K562 (cell line): ENCODE measurements around the gene FN1. TPM values are rescaled to one million over a fixed set of nuclear protein-coding genes. Genes with fewer than 3 reads are reported as not detected.

ENCODE experiments used
- ATAC-seq: fragments of 200-7000 bp; cut with Tn5 transposase; 3 replicates; pipeline ENCODE4 v1.9.1; 2020; ENCODE audit warnings: moderate library complexity
- BruUV-seq: library from RNA; stranded (reverse); fragments of 400-500 nt; replicated peaks from 2 replicates; lab custom pipeline; 2021; lab: Mats Ljungman, UMichigan
- CTCF ChIA-PET: fragments of 300-600 bp; formaldehyde crosslinking; extraction: SDS; loops from one replicate; lab custom pipeline; 2021; ENCODE audit warnings: low intra/inter-chr PET ratio; lab: Yijun Ruan, JAX
- POLR2A ChIA-PET: fragments of 300-600, 350-650 bp; sonication (Branson Sonifier 250); formaldehyde crosslinking; extraction: SDS; loops from one replicate; lab custom pipeline; 2021; ENCODE audit warnings: antibody characterized with exemption, inconsistent platforms; lab: Yijun Ruan, JAX
- DNase-seq, 4 experiments: peaks; one replicate each; pipeline versions ENCODE4 v3.0.0 to v3.0.0-alpha.2; 2011 to 2018; ENCODE audit warnings: low spot score in 3 of 4, mixed read lengths in 3 of 4; ENCODE audit errors: extremely low read depth in 1 of 4
- FAIRE-seq: peaks from 2 replicates; lab custom pipeline; 2011; peaks lifted over from hg19 to GRCh38; lab: Jason Lieb, UNC
- H2AFZ ChIP-seq: 2 replicates; pipeline ENCODE4 v1.6.0; 2011; ENCODE audit warnings: low read depth, low read length, control low read depth, inconsistent platforms
- H3K27ac ChIP-seq: fragments of 200-600 bp; 3 replicates; pipeline ENCODE4 v1.8.0; 2011; ENCODE audit warnings: low read depth, mild to moderate bottlenecking, control low read depth, inconsistent platforms, low read length, moderate library complexity, mixed read lengths; ENCODE audit errors: extremely low read depth
- H3K27me3 ChIP-seq, 2 experiments: fragments of 300-600 bp in 1 of 2; 2 replicates in 1 of 2; 3 replicates in 1 of 2; pipeline versions ENCODE4 v1.6.0 to v1.8.0; 2011; ENCODE audit warnings: inconsistent platforms in 2 of 2, low read length in 2 of 2, mild to moderate bottlenecking in 1 of 2, mixed read lengths in 1 of 2, moderate library complexity in 1 of 2; ENCODE audit not compliant: control insufficient read depth in 2 of 2, insufficient read depth in 2 of 2
- H3K36me3 ChIP-seq: fragments of 300-600 bp; 3 replicates; pipeline ENCODE4 v1.8.0; 2011; ENCODE audit warnings: mild to moderate bottlenecking, low read length, inconsistent platforms; ENCODE audit not compliant: control insufficient read depth, insufficient read depth
- H3K4me1 ChIP-seq, 2 experiments: fragments of 200-600 bp in 1 of 2; replicated peaks in 1 of 2; 2 replicates in 1 of 2; 3 replicates in 1 of 2; pipeline versions ENCODE4 v1.5.1 to v1.8.0; 2011; ENCODE audit warnings: inconsistent platforms in 2 of 2, low read length in 2 of 2, mild to moderate bottlenecking in 1 of 2, mixed read lengths in 1 of 2, moderate library complexity in 1 of 2; ENCODE audit not compliant: control insufficient read depth in 2 of 2, insufficient read depth in 2 of 2
- H3K4me2 ChIP-seq: 2 replicates; pipeline ENCODE4 v1.6.1; 2011; ENCODE audit warnings: low read length, control low read depth, inconsistent platforms, mixed read lengths; ENCODE audit not compliant: insufficient read depth
- H3K4me3 ChIP-seq: fragments of 200-600 bp; sonication (generic), shearing (Covaris generic); 2 replicates; pipeline ENCODE4 v1.5.1; 2016; ENCODE audit warnings: control low read depth, inconsistent platforms
- H3K79me2 ChIP-seq: fragments of 200-600 bp; 3 replicates; pipeline ENCODE4 v1.8.0; 2011; ENCODE audit warnings: low read length, inconsistent platforms; ENCODE audit not compliant: control insufficient read depth, insufficient read depth
- H3K9ac ChIP-seq, 2 experiments: 2 replicates each; pipeline versions ENCODE4 v1.6.0 to v1.6.1; 2011; ENCODE audit warnings: low read depth in 2 of 2, low read length in 2 of 2, control low read depth in 1 of 2, inconsistent platforms in 1 of 2, mild to moderate bottlenecking in 1 of 2, mixed read lengths in 1 of 2; ENCODE audit not compliant: insufficient read depth in 1 of 2
- H3K9me1 ChIP-seq: one replicate; pipeline ENCODE4 v1.6.0; 2011; ENCODE audit warnings: inconsistent platforms, mild to moderate bottlenecking, low read length, moderate library complexity; ENCODE audit not compliant: control insufficient read depth, insufficient read depth
- H3K9me3 ChIP-seq: replicated peaks from 2 replicates; pipeline ENCODE4 v1.5.1; 2011; ENCODE audit warnings: low read depth, low read length, inconsistent platforms; ENCODE audit not compliant: control insufficient read depth, insufficient read depth
- H4K20me1 ChIP-seq: replicated peaks from 2 replicates; pipeline ENCODE4 v1.6.1; 2011; ENCODE audit warnings: low read length, inconsistent platforms, mixed read lengths; ENCODE audit not compliant: control insufficient read depth, insufficient read depth
- CBFA2T3 ChIP-seq: fragments of 450-650 bp; IDR thresholded peaks from 2 replicates; pipeline ENCODE4 v1.6.1; 2017
- CEBPG ChIP-seq, 3 experiments: fragments of 200-800 bp in 1 of 3; sonication (Bioruptor generic) in 1 of 3; sonication (generic) in 1 of 3; formaldehyde crosslinking in 1 of 3; IDR thresholded peaks in 2 of 3; conservative IDR thresholded peaks in 1 of 3; 2 replicates each; pipeline versions ENCODE4 v1.6.1 to v1.8.0; 2016 to 2022; ENCODE audit warnings: missing compliant biosample characterization in 2 of 3, missing genetic modification characterization in 2 of 3, mild to moderate bottlenecking in 1 of 3, missing genetic modification reagents in 1 of 3
- JUND ChIP-seq, 2 experiments: IDR thresholded peaks; 2 replicates in 1 of 2; 3 replicates in 1 of 2; pipeline ENCODE4 v1.6.1; 2011; ENCODE audit warnings: borderline replicate concordance in 2 of 2, low read depth in 2 of 2, low read length in 2 of 2, improper control_type of control experiment in 1 of 2, missing biosample characterization in 1 of 2, missing genetic modification characterization in 1 of 2, missing genetic modification reagents in 1 of 2
- KAT7 ChIP-seq: sonication (generic); formaldehyde crosslinking; IDR thresholded peaks from 2 replicates; pipeline ENCODE4 v1.8.0; 2022; ENCODE audit warnings: missing genetic modification reagents, mild to moderate bottlenecking, borderline replicate concordance
- KLF6 ChIP-seq: fragments of 250-450 bp; sonication (Bioruptor Pico); IDR thresholded peaks from 2 replicates; pipeline ENCODE4 v1.4.0; 2020; ENCODE audit warnings: mild to moderate bottlenecking, moderate library complexity, borderline replicate concordance
- MCM3 ChIP-seq: fragments of 450-650 bp; IDR thresholded peaks from 2 replicates; pipeline ENCODE4 v1.6.1; 2016
- NFE2 ChIP-seq: IDR thresholded peaks from 2 replicates; pipeline ENCODE4 v1.6.1; 2014; ENCODE audit warnings: antibody characterized with exemption, low read depth
- PHF21A ChIP-seq: fragments of 450-650 bp; IDR thresholded peaks from 2 replicates; pipeline ENCODE4 v1.6.1; 2017; ENCODE audit warnings: low read depth, borderline replicate concordance
- POLR2A ChIP-seq: fragments of 450-650 bp; conservative IDR thresholded peaks from 2 replicates; pipeline ENCODE4 v1.6.1; 2016
- PTRF ChIP-seq: fragments of 450-650 bp; IDR thresholded peaks from 2 replicates; pipeline ENCODE4 v1.6.1; 2016; ENCODE audit warnings: mild to moderate bottlenecking, missing genetic modification characterization, missing compliant biosample characterization
- RBFOX2 ChIP-seq: fragments of 200-400 bp; formaldehyde crosslinking; IDR thresholded peaks from 2 replicates; pipeline ENCODE4 v1.6.1; 2017; ENCODE audit warnings: low read depth, mild to moderate bottlenecking, low read length, moderate library complexity
- RBM25 ChIP-seq: fragments of 200-400 bp; formaldehyde crosslinking; IDR thresholded peaks from 2 replicates; pipeline ENCODE4 v1.6.1; 2018; ENCODE audit warnings: low read length, low read depth, moderate library complexity; ENCODE audit not compliant: severe bottlenecking
- RUNX1 ChIP-seq: sonication (generic); IDR thresholded peaks from 2 replicates; pipeline ENCODE4 v1.6.1; 2016; ENCODE audit warnings: antibody characterized with exemption, low read depth
- SMAD4 ChIP-seq: fragments of 250-450 bp; sonication (Bioruptor Pico); conservative IDR thresholded peaks from 2 replicates; pipeline ENCODE4 v1.8.0; 2021; ENCODE audit warnings: inconsistent platforms, mild to moderate bottlenecking, moderate library complexity
- ZBED1 ChIP-seq: IDR thresholded peaks from 2 replicates; pipeline ENCODE4 v1.6.1; 2014
- ZFP30 ChIP-seq: fragments of 250-450 bp; sonication (Bioruptor Pico); IDR thresholded peaks from 2 replicates; pipeline ENCODE4 v1.8.0; 2022; ENCODE audit warnings: moderate library complexity, mild to moderate bottlenecking, inconsistent platforms, borderline replicate concordance
- ZNF12 ChIP-seq: sonication (generic); formaldehyde crosslinking; IDR thresholded peaks from 2 replicates; pipeline ENCODE4 v1.4.0; 2020; ENCODE audit warnings: mild to moderate bottlenecking, missing genetic modification reagents
- ZNF232 ChIP-seq: sonication (generic); formaldehyde crosslinking; IDR thresholded peaks from 2 replicates; pipeline ENCODE4 v1.8.0; 2022; ENCODE audit warnings: mild to moderate bottlenecking, missing genetic modification reagents
- ZNF311 ChIP-seq: fragments of 250-450 bp; sonication (Bioruptor Pico); IDR thresholded peaks from 2 replicates; pipeline ENCODE4 v1.4.0; 2020; ENCODE audit warnings: mild to moderate bottlenecking, moderate library complexity
- ZNF316 ChIP-seq: fragments of 450-650 bp; IDR thresholded peaks from 2 replicates; pipeline ENCODE4 v1.6.1; 2016
- ZNF586 ChIP-seq: fragments of 450-650 bp; formaldehyde crosslinking; conservative IDR thresholded peaks from 2 replicates; pipeline ENCODE4 v1.4.0; 2020; ENCODE audit warnings: mild to moderate bottlenecking, moderate library complexity
- ZNF79 ChIP-seq: fragments of 250-450 bp; sonication (Bioruptor Pico); IDR thresholded peaks from 2 replicates; pipeline ENCODE4 v1.4.0; 2020; ENCODE audit warnings: low read depth, mild to moderate bottlenecking, moderate library complexity
- WGBS: fragments of 100-300 bp; shearing (Covaris generic); methylation state at CpG from one replicate; pipeline ENCODE4 v1.1.6; 2016; ENCODE audit warnings: low coverage, mixed read lengths; ENCODE audit not compliant: insufficient coverage; ENCODE audit errors: missing lambda C conversion rate; 5-methylcytosine and 5-hydroxymethylcytosine counted together
- in situ Hi-C: fragments of 300-500 bp; cut with MboI; formaldehyde crosslinking; loops from 4 replicates; pipeline ENCODE4 v1.15.0; 2018; ENCODE audit warnings: inconsistent platforms, mixed read lengths
- intact Hi-C: fragments of 100-400 bp; cut with micrococcal nuclease; formaldehyde crosslinking; loops from 2 replicates; pipeline ENCODE4 v1.14.2; 2022
- polyA plus RNA-seq, 8 experiments: library from polyadenylated mRNA; depleted of rRNA in 4 of 8; stranded (reverse) in 5 of 8; unstranded in 3 of 8; fragments of >200 nt; fragmentation: Nextera tagmentation in 2 of 8; fragmentation: Illumina TruSeq in 1 of 8; extraction: Ambion mirVana in 2 of 8; extraction: Trizol in 1 of 8; gene quantifications; 2 replicates each; pipeline versions ENCODE4 v1.2.1 to v1.2.3, GENCODE V29; 2011 to 2014; ENCODE audit warnings: inconsistent platforms in 1 of 8, missing spikeins in 1 of 8
- total RNA-seq, 7 experiments: library from RNA; depleted of rRNA in 6 of 7; stranded (reverse); fragments of >200 nt in 6 of 7; fragmentation: Illumina TruSeq in 2 of 7; extraction: Trizol in 2 of 7; gene quantifications; 2 replicates each; pipeline versions ENCODE4 v1.2.1 to v1.2.3, GENCODE V29; 2011 to 2021; ENCODE audit warnings: low replicate concordance in 1 of 7
- TF ChIP-seq, protein P1 (sequence below): fragments of 450-650 bp; formaldehyde crosslinking; IDR thresholded peaks from 2 replicates; pipeline ENCODE4 v1.4.0; 2022; ENCODE audit warnings: missing genetic modification characterization

Gene FN1
- total and polyA plus RNA-seq, 9 of the 15 experiments (the other 6 are each of a cell fraction or from before 2014, with no cell fraction given), result 7.4 to 19.1 (median 11.2) TPM

DNA sequence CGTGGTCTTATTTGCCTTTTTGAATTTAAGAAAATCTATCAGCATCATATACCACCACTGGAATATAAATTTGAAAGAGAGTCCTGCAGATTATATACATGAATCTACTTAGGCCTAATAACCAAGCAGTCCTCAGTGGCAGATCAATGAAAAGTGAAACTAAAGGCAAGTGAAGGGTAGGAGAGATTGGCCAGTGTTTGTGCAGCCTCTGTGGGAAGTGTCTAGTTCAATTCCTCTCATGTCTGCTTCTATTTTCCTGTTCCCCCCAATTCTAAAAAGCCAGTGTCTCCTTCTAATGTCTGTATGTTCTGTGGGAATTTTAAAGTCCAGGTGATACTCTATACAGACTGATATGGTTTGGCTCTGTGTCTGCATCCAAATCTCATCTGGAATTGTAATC lies 61.9 kb downstream of the FN1 start:
- no TSS peak for BruUV-seq
- H3K27ac ChIP-seq, result no peak overlapping the region

DNA sequence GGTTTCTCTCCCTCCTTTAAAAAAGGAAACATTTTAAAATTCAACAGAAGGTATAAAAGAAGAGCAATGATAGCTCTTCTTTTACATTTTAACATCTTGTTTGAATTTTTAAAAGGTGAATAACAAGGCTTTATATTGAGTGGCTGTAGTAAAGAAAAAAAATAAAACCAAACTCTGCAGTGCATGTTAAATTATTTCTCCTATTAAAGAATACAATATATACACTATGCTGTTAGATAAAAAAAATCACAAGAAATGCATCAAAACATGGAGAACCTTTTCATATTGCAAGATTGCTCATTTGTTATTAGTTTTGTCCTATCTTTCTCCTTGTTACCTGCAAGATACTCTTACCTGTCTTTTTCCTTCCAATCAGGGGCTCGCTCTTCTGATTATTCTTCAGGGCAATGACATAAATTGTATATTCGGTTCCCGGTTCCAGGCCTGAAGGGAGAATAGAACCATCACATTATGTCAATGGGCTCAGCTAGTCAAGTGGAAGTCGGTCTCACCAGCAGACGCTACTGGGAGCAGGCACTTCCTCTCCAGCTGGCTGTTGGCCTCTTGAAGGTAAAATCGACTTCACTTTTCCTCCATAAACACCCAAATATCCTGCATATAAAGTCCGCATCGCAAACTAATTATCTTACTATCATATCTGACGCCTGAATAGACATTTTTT lies 62.8 kb downstream of the FN1 start:
- no peak for DNase-seq
- no peaks in the 10 kb centered on the region for H3K27me3 ChIP-seq
- 86% methylated on average over 8 of the region's 9 CpGs for WGBS
- no peaks in the 10 kb centered on the region for H3K79me2 ChIP-seq
- intact Hi-C loops (no loop called here), in situ Hi-C loops (no loop called here)
- no peak overlapping the region for H3K4me2 ChIP-seq
- no peaks in the 10 kb centered on the region for H4K20me1 ChIP-seq
- H3K9me1 ChIP-seq, result no peaks in the 10 kb centered on the region
- no peak for ATAC-seq
- no peak overlapping the region for H3K4me3 ChIP-seq
- BruUV-seq, result no TSS peak
- H3K9ac ChIP-seq, result no peak overlapping the region
- no peak overlapping the region for H2AFZ ChIP-seq
- FAIRE-seq, result no peak
- H3K27ac ChIP-seq, result no peak overlapping the region
- CTCF ChIA-PET, result no interaction called here
- H3K4me1 ChIP-seq, result no peaks in the 10 kb centered on the region; a peak in 1 of 5 replicates
- peaks cover 11% of the 10 kb centered on the region; the same call in 2 of the 3 replicates for H3K36me3 ChIP-seq
- POLR2A ChIA-PET, result no interaction called here
- no peaks in the 10 kb centered on the region for H3K9me3 ChIP-seq
- TF ChIP-seq PHF21A (no peak), ZNF12 (CRISPR knock-in tag) (no peak), ZNF586 (no peak), KAT7 (CRISPR knock-in tag) (no peak), JUND (IDR thresholded peaks at IDR 0.05; ENCODE audit: borderline replicate concordance, low read depth, low read length) (no peak), JUND (tag; IDR thresholded peaks at IDR 0.05; ENCODE audit: borderline replicate concordance, low read depth, low read length) (no peak), RUNX1 (no peak), ZNF311 (no peak), SMAD4 (CRISPR knock-in tag) (no peak), CBFA2T3 (no peak), POLR2A (no peak), RBFOX2 (no peak)
- TF ChIP-seq, protein P1, sequence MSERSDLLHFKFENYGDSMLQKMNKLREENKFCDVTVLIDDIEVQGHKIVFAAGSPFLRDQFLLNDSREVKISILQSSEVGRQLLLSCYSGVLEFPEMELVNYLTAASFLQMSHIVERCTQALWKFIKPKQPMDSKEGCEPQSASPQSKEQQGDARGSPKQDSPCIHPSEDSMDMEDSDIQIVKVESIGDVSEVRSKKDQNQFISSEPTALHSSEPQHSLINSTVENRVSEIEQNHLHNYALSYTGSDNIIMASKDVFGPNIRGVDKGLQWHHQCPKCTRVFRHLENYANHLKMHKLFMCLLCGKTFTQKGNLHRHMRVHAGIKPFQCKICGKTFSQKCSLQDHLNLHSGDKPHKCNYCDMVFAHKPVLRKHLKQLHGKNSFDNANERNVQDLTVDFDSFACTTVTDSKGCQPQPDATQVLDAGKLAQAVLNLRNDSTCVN (CRISPR knock-in tag), result no peak

More for the DNA sequence above, 61.9 kb downstream of the FN1 start:
- ChIA-PET POLR2A (no interaction called here), CTCF (no interaction called here)
- no peaks in the 10 kb centered on the region for H4K20me1 ChIP-seq
- no peaks in the 10 kb centered on the region for H3K9me3 ChIP-seq
- no peaks in the 10 kb centered on the region for H3K9me1 ChIP-seq
- DNase-seq (no peak), ATAC-seq (no peak)
- no peaks in the 10 kb centered on the region for H3K27me3 ChIP-seq
- H3K4me3 ChIP-seq, result no peak overlapping the region
- H3K9ac ChIP-seq, result no peak overlapping the region
- no peaks in the 10 kb centered on the region; a peak in 1 of 5 replicates for H3K4me1 ChIP-seq
- WGBS, result 40% methylated on average over 1 of the region's 1 CpG
- H3K4me2 ChIP-seq, result no peak overlapping the region
- H3K36me3 ChIP-seq, result peaks cover 11% of the 10 kb centered on the region; the same call in 2 of the 3 replicates
- intact Hi-C loops, result no loop called here
- in situ Hi-C loops, result no loop called here
- H3K79me2 ChIP-seq, result no peaks in the 10 kb centered on the region
- TF ChIP-seq CEBPG (CRISPR knock-in tag; IDR thresholded peaks at IDR 0.05), result no peak
- no peak for TF ChIP-seq CEBPG (tag; conservative IDR thresholded peaks at IDR 0.05 in 1 of 2, IDR thresholded peaks at IDR 0.05 in 1 of 2)
- no peak for TF ChIP-seq KLF6
- no peak for TF ChIP-seq ZBED1
- no peak for TF ChIP-seq ZNF316
- TF ChIP-seq ZNF79, result no peak
- no peak for TF ChIP-seq ZNF232 (CRISPR knock-in tag)
- TF ChIP-seq RBM25, result no peak
- no peak for TF ChIP-seq NFE2
- no peak for TF ChIP-seq MCM3
- TF ChIP-seq PTRF (tag), result no peak
- no peak for TF ChIP-seq ZFP30 (CRISPR knock-in tag)
- TF ChIP-seq, all 486 proteins: peak for 0
- no peak overlapping the region for H2AFZ ChIP-seq
- FAIRE-seq, result no peak
